HG03575 (cell line): Measurements from ENCODE around the gene GNG13.
"Not testable (repeated sequence)": the region's sequence is repeated elsewhere in the genome, so short reads cannot be mapped to it uniquely, and the experiment has no call there.

Experiments
- ATAC-seq: cut with Tn5 transposase; IDR thresholded peaks from one replicate; pipeline ENCODE4 v1.9.1; 2021; ENCODE audit not compliant: unreplicated experiment, insufficient number of reproducible peaks, low FRiP score; ENCODE audit errors: extremely low read depth

The GNG13 gene

GRCh38 chr16:783404-784161, 17.0 kb downstream of the GNG13 start:
- no peak for ATAC-seq

- no peak for ATAC-seq
Measured at GRCh38 chr16:782766-783403, 17.6 kb downstream of the GNG13 start.

DNA sequence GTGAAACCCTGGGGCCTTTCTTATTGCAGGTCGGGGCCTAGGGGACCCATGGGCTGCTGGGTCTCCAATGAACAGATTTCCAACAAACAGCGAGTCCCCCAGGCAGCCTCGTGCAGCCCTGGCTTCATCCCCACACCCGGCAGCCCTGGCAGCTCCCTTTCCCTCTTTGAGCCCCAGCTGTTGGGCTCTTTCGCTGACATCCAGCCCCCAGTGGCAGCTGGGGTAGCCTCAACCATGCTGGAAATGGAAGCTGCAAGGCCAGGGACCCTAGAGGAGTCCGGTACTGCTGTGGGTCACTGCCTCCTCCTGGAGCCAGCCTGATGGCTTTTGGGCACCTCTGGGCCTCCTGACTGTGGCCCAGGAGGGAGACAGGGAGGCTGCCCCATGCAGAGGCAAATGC, 18.3 kb downstream of the GNG13 start:
- ATAC-seq, result no peak

DNA sequence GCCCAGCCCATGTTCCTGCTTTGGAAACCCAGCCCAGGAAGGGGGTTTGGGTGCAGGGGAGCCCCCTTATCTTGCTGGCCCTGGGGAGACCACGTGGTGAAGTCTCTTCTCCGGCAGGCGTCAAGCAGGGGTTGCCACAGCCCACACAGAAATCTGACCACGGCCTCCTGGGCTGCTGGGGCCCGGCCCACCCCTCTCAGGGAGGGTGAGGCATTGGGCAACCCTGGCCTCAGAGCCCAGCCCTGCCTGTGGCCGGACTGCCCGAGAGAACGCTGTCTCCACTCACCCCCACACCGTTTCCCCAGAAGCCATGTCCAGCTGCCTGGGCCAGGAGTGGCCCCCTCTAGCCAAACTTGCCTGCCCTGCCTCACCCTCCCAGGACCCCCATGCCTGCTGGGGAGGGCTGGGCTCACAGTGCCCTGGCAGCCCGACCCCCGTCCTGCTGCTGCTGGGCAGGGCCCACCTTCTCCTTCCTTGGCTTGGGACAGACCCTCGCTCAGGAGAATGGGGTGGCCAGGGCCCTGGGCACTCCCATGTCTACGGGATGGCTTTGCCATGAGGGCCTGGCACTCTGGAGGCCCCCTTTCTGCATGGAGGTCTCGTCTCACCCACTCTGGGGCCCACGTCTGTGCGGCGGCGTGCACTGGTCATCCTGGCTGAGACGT, 19.1 kb downstream of the GNG13 start:
- no peak for ATAC-seq

- no peak for ATAC-seq
Measured at GRCh38 chr16:780296-780695, 20.2 kb downstream of the GNG13 start.

DNA sequence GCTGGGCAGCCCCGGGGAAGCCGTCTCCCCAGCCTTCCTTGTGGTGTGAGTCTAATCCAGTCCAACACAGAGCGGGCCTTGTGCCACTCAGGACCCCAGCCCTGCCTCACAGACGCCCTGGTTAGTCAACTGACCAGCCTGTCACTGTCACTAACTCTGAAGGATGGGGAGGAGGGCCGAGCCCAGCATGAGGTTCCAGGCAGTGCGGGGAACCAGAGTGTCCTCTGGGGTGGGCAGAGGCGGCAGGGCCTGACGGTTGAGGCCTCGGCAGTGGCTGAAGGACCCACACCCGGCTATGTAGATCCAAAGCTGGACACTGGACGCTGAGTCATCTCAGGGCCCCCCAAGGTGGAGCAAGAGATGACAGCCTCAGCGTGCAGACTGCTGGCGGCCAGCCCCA, 21.0 kb downstream of the GNG13 start:
- ATAC-seq, result no peak

- no peak for ATAC-seq
Measured at GRCh38 chr16:778909-779527, 21.5 kb downstream of the GNG13 start.

DNA sequence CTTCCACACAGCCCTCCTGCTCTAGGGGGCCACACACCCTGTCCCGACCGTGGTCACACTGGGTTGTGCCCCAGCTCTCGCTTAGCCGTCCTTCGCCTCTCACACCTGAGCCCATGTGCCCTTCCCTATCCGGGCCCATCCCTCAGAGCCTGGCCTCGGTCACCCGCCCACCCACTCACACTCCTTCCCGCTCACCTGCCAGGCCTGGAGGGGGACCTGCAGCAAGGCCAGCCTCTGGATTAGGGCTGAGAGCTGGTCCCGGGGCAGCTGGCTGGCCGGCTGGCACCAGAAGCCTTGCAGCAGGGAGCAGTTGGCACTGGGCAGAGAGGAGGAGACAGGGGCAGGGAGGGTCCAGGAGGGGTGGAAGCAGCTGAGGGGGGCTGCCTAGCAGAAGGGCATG, 22.1 kb downstream of the GNG13 start:
- ATAC-seq, result no peak

GRCh38 chr16:777826-778225, 22.7 kb downstream of the GNG13 start:
- ATAC-seq, result no peak

- ATAC-seq, result no peak
Measured at GRCh38 chr16:776824-777223, 23.7 kb downstream of the GNG13 start.

DNA sequence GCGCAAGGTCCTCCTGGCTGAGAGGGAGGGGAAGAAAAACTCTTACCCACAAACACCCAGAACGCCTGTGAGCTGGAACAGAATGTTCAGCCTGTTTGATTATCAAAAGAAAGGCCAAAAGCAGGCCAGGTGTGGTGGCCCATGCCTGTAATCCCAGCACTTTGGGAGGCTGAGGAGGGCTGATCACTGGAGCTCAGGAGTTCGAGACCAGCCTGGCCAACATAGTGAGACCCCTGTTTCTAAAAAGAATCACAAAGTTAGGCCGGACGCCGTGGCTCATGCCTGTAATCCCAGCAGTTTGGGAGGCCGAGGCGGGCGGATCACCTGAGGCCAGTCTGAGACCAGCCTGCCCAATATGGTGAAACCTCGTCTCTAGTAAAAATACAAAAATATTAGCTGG, 24.2 kb downstream of the GNG13 start:
- ATAC-seq, result not testable (repeated sequence)

- ATAC-seq, result no peak
Measured at GRCh38 chr16:775236-775796, 25.2 kb downstream of the GNG13 start.

- no peak for ATAC-seq
Measured at GRCh38 chr16:774086-775001, 26.2 kb downstream of the GNG13 start.

DNA sequence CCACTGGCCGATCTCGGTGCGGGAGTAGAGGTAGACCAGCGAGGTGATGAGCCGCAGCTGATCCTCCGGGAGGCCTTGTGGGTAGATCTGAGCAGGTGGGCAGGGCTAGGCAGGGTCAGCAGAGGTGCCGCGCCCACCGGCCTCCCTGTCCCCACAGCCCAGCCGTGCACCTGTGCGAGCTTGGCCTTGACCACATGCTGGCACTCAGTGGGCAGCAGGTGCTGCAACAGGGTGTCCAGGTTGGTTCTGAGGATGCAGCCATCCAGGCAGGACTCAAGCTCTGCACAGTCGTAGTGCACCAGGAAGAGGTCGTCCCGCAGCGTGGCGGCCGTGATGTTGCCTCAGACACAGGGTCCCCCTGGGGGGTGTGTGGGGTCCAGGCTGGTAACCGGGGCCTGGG, 27.6 kb downstream of the GNG13 start:
- ATAC-seq, result no peak

DNA sequence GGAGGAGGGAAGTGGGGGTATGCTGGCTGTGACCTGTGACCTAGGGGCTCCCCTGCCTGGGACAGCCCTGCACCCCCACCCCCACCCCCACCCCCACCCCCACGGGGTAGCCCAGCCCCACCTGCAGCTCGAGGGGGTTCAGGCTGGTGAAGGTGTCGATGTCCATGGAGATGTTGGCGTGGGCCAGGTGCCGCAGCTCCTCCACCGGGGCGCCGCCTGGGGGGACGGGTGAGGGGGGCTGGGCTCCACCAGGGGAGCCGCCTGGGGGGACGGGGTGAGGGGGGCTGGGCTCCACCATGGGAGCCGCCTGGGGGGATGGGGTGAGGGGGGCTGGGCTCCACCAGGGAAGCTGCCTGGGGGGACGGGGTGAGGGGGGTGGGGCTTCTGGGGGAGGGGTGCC, 30.1 kb downstream of the GNG13 start:
- ATAC-seq, result no peak

DNA sequence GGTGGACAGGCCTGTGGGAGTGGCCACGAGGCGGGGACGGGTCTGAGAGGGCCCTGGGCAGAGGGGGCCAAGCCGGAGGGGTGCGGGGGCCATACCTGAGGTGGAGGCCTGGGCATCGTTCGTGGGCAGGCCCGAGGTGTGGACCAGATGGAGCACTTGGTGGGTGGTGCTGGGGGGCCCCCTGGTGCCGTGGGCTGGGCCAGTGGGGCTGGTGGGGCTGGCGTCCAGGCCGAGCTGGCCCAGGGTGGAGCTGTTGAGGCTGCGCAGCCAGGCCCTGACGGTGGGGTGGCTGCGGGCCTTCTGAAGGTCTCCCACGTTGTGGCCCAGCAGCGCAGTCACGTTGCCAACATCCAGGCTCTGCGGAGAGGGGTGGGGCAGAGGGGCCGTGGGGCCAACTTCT, 30.6 kb downstream of the GNG13 start:
- ATAC-seq, result no peak

DNA sequence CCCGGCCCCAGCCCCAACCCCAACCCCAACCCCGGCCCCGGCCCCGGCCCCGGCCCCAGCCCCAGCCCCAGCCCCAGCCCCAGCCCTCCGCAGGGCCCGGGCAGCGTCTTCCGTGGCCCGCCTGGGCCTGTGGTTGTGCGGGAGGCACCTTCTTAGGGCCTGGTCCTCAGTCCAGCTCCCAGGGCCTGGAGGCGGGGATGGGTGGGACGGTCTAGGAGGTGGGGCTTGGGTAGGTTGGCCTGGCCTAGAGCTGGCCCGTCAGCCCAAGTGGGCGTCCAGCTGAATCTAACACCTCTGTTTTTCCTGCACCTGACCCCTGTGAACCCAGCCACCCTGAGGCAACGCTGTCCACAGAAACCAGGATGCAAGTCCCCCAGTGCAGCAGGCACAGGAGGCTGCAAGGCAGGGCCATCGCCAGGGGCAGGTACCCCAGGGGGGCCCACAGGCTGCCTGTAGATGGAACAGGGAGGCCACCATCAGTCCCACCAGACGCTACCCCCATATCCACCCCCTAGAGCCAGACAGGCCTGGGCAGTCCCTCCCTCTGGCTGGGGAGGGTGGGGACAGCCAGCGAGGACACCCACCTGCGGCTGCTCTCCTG, 31.2 kb downstream of the GNG13 start:
- no peak for ATAC-seq

DNA sequence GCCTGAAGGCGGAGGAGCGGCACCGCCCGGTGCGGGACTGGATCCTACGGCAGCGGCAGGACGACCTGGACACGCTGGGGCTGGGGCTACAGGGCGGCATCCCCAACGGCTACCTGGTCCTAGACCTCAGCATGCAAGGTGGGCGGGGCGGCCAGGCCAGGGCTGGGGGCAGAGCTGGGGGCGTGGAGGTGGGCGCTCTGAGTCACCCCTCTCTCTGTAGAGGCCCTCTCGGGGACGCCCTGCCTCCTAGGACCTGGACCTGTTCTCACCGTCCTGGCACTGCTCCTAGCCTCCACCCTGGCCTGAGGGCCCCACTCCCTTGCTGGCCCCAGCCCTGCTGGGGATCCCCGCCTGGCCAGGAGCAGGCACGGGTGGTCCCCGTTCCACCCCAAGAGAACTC, 32.1 kb downstream of the GNG13 start:
- no peak for ATAC-seq
